ENCODE data around the gene CSTPP1.

- TF ChIP-seq CTCF (IDR thresholded peaks at IDR 0.05; ENCODE audit: control extremely low read depth in 1 of 3, insufficient read depth in 1 of 3, low read depth in 1 of 3, low read length in 3 of 3) (no peak), SIN3A (conservative IDR thresholded peaks at IDR 0.05 in 1 of 2, IDR thresholded peaks at IDR 0.05 in 1 of 2; ENCODE audit: low read depth in 1 of 2, low read length in 2 of 2) (no peak)
These were observed 215.8 kb downstream of the CSTPP1 start for GRCh38 chr11:47152126-47152952.
